Measurements from ENCODE around the gene VANGL1. TPM values are rescaled to one million over a fixed set of nuclear protein-coding genes. Genes with fewer than 3 reads are reported as not detected.

Gene VANGL1
- total RNA-seq, result 8.0 TPM

DNA sequence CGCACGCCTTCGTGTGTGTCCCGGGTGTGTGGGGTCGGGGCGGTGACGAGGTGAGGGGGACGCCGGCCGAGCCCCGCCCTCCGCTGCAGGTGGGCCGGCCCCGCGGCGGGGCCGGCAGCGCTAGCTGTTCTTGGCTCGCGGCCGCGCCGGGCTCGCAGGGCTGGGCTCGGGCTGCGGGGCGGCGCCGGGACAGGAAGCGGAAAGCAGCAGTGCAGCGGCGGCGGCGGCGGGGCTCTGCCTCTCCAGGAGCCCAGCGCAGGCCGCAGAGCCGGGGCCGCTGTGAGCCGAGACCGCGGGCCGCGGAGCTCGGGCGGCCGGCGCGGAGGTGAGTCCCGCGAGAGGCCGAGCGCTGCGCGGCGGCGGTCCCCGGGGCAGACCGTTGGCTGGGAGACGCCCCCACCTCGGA is at the start of gene VANGL1:
Gene VANGL1, plus strand, starts transcription at position 209 of the 406 bp plus-strand sequence. CDS start 9,444 bp downstream, outside the sequence.
- TF ChIP-seq, protein P1, sequence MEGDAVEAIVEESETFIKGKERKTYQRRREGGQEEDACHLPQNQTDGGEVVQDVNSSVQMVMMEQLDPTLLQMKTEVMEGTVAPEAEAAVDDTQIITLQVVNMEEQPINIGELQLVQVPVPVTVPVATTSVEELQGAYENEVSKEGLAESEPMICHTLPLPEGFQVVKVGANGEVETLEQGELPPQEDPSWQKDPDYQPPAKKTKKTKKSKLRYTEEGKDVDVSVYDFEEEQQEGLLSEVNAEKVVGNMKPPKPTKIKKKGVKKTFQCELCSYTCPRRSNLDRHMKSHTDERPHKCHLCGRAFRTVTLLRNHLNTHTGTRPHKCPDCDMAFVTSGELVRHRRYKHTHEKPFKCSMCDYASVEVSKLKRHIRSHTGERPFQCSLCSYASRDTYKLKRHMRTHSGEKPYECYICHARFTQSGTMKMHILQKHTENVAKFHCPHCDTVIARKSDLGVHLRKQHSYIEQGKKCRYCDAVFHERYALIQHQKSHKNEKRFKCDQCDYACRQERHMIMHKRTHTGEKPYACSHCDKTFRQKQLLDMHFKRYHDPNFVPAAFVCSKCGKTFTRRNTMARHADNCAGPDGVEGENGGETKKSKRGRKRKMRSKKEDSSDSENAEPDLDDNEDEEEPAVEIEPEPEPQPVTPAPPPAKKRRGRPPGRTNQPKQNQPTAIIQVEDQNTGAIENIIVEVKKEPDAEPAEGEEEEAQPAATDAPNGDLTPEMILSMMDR (IDR thresholded peaks at IDR 0.05), result no peak
- Histone ChIP-seq H3K4me1 (peaks cover 3 to 4% of the 10 kb centered on the region in 2 donors), H3K9me3 (no peaks in the 10 kb centered on the region), H3K27me3 (no peaks in the 10 kb centered on the region), H3K27ac (peak within 1 kb of the TSS; percentile 37 to 60), H3K36me3 (no peaks in the 10 kb centered on the region), H3K4me3 (peak within 1 kb of the TSS; percentile 84 to 94)
- intact Hi-C loops (cut with DNase I), result no loop called here
- DNase-seq (ENCODE audit: low spot score in 2 of 2), result peak in 1 of 2 donors; percentile 79

DNA sequence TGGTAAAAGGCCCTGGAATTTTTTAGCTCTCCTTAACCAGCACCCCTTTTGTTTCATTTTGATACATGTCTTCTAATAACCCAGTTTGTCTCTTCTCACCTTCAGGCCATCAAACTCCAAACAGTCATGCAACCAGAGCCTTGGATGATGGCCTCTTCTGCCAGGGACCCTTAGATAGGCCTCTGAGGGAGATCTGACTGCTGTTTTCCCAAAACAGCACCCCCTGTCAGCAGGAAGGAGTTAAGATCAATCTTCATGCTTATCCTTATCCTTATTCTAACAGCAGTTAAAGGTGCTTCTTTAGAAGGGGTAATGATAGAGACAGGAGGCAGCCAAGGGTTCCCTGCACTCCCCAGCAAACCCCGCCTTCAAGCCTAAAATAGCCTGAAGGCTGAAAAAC is 49.5 kb upstream of the VANGL1 start:
- intact Hi-C loops (cut with DNase I), result loop anchor here (5.0 to 10.0 kb wide), 3 partner anchors 45 to 307 kb away; no protein-coding TSS in a partner anchor
- no peaks in the 10 kb centered on the region for H3K36me3 ChIP-seq
- DNase-seq (ENCODE audit: low spot score in 2 of 2), result no peak

DNA sequence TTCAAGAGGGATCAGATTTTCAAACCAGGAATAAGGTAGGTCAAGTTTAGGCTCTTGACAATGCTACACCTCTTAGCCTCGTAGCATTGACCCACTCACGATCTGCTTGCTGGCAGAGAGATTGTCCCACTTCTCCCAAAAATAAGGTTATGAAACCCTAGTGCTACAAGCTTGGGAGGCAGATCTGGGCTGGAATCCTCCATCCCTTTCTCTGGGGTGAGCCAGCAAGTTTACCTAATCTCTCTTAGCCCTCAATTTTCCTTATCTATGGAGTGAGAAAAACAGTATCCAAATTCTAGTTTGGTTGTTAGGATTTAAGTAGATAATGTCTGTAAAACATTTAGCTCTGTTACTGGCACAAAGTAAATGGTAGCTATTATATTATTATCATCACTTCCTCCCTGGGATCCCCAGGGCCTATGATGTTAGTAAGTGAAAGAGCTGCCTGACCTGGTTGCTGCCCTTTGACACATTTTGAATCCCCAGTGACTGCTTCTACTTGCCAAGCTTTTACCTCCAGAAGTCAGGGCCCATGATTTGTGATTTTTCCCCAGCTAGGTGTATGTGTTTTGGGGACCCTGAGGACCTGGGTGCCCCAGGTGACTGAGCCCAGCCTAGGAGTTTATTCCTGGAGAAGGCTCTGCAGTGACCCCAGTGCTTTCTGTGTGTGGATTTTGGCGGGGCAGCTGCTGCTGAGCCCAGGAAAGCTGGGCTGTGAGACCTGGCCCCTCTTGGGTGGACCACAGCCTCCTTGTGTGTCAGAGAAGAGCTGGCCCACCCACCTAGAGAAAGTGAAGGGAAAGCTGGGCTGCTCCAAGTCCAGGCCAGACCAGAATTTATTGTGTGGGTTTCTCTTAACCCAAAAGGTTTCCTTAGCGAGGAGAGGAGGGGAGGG is 48.2 kb upstream of the VANGL1 start:
- H3K9me3 ChIP-seq, result peaks cover 0 to 15% of the 10 kb centered on the region in 2 donors
- no peaks in the 10 kb centered on the region for H3K27me3 ChIP-seq
- H3K36me3 ChIP-seq, result no peaks in the 10 kb centered on the region
- no peak overlapping the region for H3K4me3 ChIP-seq
- TF ChIP-seq, protein P1 (IDR thresholded peaks at IDR 0.05), result no peak
- no peak for DNase-seq (ENCODE audit: low spot score in 2 of 2)
- no peak overlapping the region for H3K27ac ChIP-seq
- intact Hi-C loops (cut with DNase I), result loop anchor here (2.0 to 10.0 kb wide), 4 partner anchors 46 to 615 kb away; no protein-coding TSS in a partner anchor
- peaks cover 0 to 2% of the 10 kb centered on the region in 2 donors for H3K4me1 ChIP-seq

More for the DNA sequence above, 49.5 kb upstream of the VANGL1 start:
- H3K4me1 ChIP-seq, result peaks cover 0 to 2% of the 10 kb centered on the region in 2 donors
- H3K9me3 ChIP-seq, result peaks cover 0 to 22% of the 10 kb centered on the region in 2 donors
- H3K27me3 ChIP-seq, result no peaks in the 10 kb centered on the region
- TF ChIP-seq, protein P1 (IDR thresholded peaks at IDR 0.05), result no peak
- H3K4me3 ChIP-seq, result no peak overlapping the region
- H3K27ac ChIP-seq, result no peak overlapping the region

DNA sequence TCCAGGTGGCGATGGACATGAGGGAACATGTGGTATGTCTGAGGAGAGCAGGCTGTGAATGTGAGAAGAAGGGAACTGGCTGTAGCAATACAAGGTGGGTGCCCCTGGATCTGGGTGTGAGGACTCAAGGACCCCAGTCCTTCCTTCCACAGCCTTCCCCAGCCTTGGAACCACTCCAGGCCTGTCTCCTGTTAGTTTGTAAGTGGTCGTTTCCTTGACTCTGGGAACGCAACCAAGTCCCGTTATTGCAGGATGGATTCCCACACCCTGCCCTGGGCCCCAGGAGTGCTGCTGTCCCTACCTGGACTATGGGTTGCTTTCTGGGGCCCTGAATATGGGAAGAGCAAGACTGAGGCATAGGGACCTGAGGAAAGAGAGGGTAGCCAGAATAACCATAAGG is 47.2 kb upstream of the VANGL1 start:
- TF ChIP-seq, protein P1 (IDR thresholded peaks at IDR 0.05), result no peak
- Histone ChIP-seq H3K4me3 (no peak overlapping the region), H3K36me3 (no peaks in the 10 kb centered on the region), H3K27ac (no peak overlapping the region), H3K27me3 (no peaks in the 10 kb centered on the region), H3K4me1 (peaks cover 0 to 2% of the 10 kb centered on the region in 2 donors), H3K9me3 (peaks cover 0 to 5% of the 10 kb centered on the region in 2 donors)
- intact Hi-C loops (cut with DNase I), result loop anchor here (2.0 to 10.0 kb wide), 4 partner anchors 47 to 616 kb away; no protein-coding TSS in a partner anchor
- DNase-seq (ENCODE audit: low spot score in 2 of 2), result no peak

DNA sequence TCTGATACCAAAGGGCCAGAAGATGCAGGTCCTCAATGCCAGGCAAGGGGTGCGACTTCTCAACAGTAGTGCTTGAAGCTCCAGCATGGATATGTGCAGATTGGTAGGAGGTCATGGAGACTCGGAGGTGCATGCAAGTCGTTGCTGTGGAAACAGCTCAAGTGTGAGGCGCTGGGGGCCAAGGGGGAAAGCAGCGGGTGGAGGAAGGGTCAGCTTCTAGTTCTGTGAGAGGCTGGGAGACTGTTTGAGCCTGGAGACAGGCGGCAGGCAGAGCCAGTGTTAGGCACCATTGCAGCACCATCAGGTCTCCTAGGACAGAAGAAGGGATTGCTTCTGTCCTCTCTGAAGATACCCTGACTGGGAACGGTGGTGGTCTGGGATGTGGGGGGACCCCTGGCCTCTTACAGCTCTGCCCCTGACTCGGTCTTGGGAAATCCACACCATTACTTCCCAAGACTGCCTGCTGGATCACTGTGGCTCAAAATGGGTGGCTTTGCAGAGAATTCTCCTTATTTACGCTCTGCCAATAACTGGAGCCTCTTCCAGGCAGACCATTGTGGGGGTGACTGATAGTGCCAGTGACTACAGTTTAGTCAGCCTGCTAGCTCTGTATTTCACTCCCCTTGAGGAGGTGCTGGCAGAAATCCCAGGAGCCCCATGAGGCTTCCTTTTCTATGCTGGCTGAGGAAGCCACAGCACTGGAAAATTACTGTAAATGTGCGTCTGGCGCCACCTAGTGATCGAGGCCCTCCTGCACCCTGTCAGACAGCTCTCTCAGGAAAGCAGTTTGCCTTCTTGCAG is 46.3 kb upstream of the VANGL1 start:
- TF ChIP-seq, protein P1 (IDR thresholded peaks at IDR 0.05), result peak; percentile 87 to 92 (median 87)
- Histone ChIP-seq H3K4me3 (no peak overlapping the region), H3K9me3 (no peaks in the 10 kb centered on the region), H3K27ac (no peak overlapping the region), H3K36me3 (no peaks in the 10 kb centered on the region), H3K27me3 (no peaks in the 10 kb centered on the region), H3K4me1 (peaks cover 0 to 2% of the 10 kb centered on the region in 2 donors)
- DNase-seq (ENCODE audit: low spot score in 2 of 2), result peak; percentile 12 to 92
- intact Hi-C loops (cut with DNase I), result loop anchor here (1.0 to 10.0 kb wide), 5 partner anchors 251 to 617 kb away; no protein-coding TSS in a partner anchor

Measured in ascending aorta (tissue), 2 donors.